ENCODE results near the gene KCNIP3. TPM values are rescaled to one million over a fixed set of nuclear protein-coding genes. Genes with fewer than 3 reads are reported as not detected.
"Not testable (repeated sequence)": the region's sequence is repeated elsewhere in the genome, so short reads cannot be mapped to it uniquely, and the experiment has no call there.

Gene KCNIP3
- total RNA-seq, 4 donors from 2014 or later, result 0.15 to 7.4 (median 2.3) TPM

DNA sequence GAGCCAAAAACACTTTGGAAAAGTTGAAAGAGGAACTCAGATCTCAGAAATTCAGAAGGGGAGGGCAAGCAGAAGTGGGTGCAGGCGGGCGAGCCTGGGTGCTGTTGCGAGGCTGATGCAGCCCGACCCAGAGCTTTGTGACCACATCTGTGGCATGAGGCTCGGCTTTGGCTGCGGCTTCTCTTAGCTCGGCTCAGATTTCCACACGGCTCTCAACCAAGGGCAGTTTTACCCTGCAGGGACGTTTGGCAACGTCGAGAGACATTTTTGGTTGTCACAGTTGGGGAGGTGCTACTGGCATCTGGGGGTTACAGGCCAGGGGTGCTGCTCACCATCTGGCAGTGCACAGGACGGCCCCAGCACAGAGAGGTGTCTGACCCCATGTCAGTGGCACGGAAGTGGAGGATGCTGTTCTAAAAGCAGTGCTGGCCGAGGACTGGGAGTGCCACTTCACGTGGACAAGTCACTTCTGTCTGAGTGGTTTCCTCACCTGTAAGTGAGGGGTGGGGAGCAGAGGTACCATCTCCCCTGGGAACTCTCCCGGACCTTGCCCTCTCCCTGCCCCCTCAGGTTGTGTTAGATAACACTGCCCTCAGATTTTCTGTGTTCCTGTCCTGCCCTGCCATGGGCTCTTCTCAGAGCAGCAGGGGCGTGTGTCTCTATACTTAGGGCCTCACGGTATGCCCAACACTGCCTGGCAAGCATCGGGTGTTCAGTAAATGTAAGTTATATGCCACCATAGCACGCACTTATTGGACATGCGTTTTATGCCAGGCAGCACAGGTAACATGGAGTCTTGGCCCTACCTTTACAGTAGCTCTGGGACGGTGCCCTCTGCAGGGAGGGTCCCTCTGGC, 56.7 kb downstream of the KCNIP3 start:
- no peaks in the 10 kb centered on the region for H3K9me3 ChIP-seq
- peaks cover 0 to 4% (median 0%) of the 10 kb centered on the region in 4 donors for H3K27me3 ChIP-seq
- H3K36me3 ChIP-seq, result no peaks in the 10 kb centered on the region
- no peak for TF ChIP-seq POLR2A (IDR thresholded peaks at IDR 0.05)
- TF ChIP-seq, protein P1, sequence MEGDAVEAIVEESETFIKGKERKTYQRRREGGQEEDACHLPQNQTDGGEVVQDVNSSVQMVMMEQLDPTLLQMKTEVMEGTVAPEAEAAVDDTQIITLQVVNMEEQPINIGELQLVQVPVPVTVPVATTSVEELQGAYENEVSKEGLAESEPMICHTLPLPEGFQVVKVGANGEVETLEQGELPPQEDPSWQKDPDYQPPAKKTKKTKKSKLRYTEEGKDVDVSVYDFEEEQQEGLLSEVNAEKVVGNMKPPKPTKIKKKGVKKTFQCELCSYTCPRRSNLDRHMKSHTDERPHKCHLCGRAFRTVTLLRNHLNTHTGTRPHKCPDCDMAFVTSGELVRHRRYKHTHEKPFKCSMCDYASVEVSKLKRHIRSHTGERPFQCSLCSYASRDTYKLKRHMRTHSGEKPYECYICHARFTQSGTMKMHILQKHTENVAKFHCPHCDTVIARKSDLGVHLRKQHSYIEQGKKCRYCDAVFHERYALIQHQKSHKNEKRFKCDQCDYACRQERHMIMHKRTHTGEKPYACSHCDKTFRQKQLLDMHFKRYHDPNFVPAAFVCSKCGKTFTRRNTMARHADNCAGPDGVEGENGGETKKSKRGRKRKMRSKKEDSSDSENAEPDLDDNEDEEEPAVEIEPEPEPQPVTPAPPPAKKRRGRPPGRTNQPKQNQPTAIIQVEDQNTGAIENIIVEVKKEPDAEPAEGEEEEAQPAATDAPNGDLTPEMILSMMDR (IDR thresholded peaks at IDR 0.05), result no peak
- 85% methylated on average over 6 to 9 of the region's 22 CpGs for WGBS, 2 donors
- intact Hi-C loops (cut with DNase I), result no loop called here
- H3K4me1 ChIP-seq, result no peaks in the 10 kb centered on the region
- no peak overlapping the region for H3K4me3 ChIP-seq
- no peak overlapping the region for H3K27ac ChIP-seq
- DNase-seq, result no peak

DNA sequence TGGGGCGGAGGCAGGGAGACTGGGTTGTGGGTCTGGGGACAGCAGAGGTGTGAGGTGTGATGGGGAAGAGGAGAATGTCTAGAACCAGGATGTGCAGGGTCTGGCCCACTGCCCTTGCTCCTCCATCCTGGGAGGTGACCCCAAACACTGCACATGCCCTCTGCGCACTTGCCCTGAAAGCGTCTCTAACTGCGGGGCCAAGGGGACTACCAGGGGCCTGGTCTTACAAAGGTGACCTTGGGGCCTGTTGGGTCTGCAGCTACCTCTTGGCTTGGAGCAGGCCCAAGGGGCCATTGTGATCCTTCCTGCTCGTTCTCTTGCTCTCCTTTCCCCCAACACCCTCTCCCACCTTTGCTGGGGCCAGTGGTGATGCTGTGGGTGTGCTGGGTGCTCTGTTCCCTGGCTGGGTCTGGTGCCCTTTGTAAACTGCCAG, 57.3 kb downstream of the KCNIP3 start:
- H3K4me3 ChIP-seq, result no peak overlapping the region
- no peaks in the 10 kb centered on the region for H3K36me3 ChIP-seq
- WGBS, 2 donors, result 82 to 92% methylated on average over 3 to 5 of the region's 5 CpGs
- TF ChIP-seq, protein P1 (IDR thresholded peaks at IDR 0.05), result no peak
- TF ChIP-seq POLR2A (IDR thresholded peaks at IDR 0.05), result no peak
- no peak for DNase-seq
- intact Hi-C loops (cut with DNase I), result no loop called here
- no peaks in the 10 kb centered on the region for H3K9me3 ChIP-seq
- peaks cover 0 to 2% (median 0%) of the 10 kb centered on the region in 4 donors for H3K27me3 ChIP-seq
- H3K4me1 ChIP-seq, result no peaks in the 10 kb centered on the region
- H3K27ac ChIP-seq, result no peak overlapping the region

DNA sequence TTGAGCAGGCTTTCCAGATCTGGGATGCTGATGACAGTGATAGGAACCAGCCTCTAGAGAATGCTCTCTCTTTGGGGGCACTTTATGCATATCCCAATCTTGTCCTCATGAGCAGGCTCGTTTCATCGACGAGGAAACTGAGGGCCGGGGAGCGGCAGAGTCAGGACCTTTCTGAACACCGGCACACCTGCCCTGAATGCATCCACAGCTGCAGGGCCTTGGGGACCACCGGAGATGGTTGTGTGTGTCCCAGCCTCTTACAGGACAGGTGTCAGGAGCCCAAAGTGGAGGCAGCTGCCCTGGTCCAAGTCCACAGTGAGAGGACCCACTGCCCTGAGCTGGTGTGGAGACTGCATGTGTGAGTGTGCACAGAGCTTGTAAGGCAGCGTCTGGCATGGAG, 57.8 kb downstream of the KCNIP3 start:
- no peak for DNase-seq
- Histone ChIP-seq H3K27ac (no peak overlapping the region), H3K36me3 (no peaks in the 10 kb centered on the region), H3K27me3 (no peaks in the 10 kb centered on the region), H3K4me1 (no peaks in the 10 kb centered on the region), H3K4me3 (no peak overlapping the region), H3K9me3 (no peaks in the 10 kb centered on the region)
- WGBS, 2 donors, result 80 to 86% methylated on average over 1 to 3 of the region's 8 CpGs
- intact Hi-C loops (cut with DNase I), result no loop called here
- TF ChIP-seq, protein P1 (IDR thresholded peaks at IDR 0.05), result no peak
- TF ChIP-seq POLR2A (IDR thresholded peaks at IDR 0.05), result no peak

DNA sequence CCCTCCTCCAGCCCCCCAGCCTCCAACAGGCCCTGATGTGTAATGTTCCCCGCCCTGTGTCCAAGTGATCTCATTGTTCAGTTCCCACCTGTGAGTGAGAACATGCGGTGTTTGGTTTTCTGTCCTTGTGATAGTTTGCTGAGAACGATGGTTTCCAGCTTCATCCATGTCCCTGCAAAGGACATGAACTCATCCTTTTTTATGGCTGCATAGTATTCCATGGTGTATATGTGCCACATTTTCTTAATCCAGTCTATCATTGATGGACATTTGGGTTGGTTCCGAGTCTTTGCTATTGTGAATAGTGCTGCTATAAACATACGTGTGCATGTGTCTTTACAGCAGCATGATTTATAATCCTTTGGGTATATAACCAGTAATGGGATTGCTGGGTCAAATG, 58.3 kb downstream of the KCNIP3 start:
- H3K9me3 ChIP-seq; H3K36me3 ChIP-seq; intact Hi-C loops (cut with DNase I); H3K27me3 ChIP-seq; H3K4me3 ChIP-seq; H3K27ac ChIP-seq; H3K4me1 ChIP-seq; DNase-seq: not testable (repeated sequence)
- WGBS, 2 donors, result 93 to 98% methylated on average over 5 of the region's 5 CpGs

DNA sequence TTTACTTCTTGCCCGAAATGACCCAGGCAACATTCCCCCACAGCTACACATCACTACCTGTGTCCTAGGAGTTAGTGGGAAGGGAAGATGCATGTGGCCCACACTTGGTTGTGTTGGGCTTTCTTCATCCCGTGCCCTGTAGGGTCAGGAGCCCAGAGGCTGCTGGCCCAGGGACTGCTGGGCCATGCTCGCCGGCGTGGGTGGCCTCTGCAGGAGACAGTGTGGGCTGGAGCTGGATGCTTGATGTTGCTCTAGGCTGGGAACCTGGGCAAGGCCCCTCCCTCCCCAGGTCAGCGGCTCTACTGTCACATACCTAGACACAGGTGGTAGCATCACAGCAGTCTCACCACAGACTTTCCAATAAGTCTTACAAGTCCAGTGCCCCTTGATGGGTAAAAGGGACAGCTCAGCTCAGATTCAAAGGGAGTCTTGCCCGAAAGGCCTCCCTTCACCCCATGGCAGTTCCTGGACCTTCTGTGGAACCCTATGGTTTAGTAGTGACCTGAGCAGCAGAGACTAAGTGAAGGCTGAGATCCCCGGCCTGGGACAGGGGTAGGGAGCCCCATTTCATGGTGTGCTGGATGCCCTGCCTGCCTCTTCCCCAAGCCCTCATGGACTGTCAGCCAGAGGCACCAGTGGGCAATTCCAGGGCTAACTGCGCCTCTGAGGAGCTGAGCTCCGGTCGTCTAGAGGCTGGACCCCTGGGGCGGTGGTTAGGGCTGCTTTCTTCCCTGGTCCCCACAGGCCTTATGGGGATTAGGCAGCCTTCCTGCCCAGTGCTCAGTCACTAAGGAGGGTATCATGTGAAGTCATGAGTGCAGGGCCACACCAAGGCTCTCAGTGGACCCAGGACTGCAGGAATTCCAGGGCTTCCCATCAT, 59.9 kb downstream of the KCNIP3 start:
- TF ChIP-seq POLR2A (IDR thresholded peaks at IDR 0.05), result no peak
- TF ChIP-seq, protein P1 (IDR thresholded peaks at IDR 0.05), result no peak
- intact Hi-C loops (cut with DNase I), result no loop called here
- 88 to 100% methylated on average over 1 to 6 of the region's 12 CpGs for WGBS, 2 donors

More for the DNA sequence above, 59.9 kb downstream of the KCNIP3 start:
- Histone ChIP-seq H3K27me3 (no peaks in the 10 kb centered on the region), H3K9me3 (no peaks in the 10 kb centered on the region), H3K4me3 (no peak overlapping the region), H3K27ac (no peak overlapping the region), H3K4me1 (no peaks in the 10 kb centered on the region), H3K36me3 (no peaks in the 10 kb centered on the region)
- DNase-seq, result no peak

Data from esophagus squamous epithelium (tissue), 5 donors.